Activated CD4-positive, alpha-beta T cell treated with anti-CD3 and anti-CD28 coated beads, Interleukin-2, amount 50 U/mL, for 48 hours (primary cell): ENCODE data around the gene ISCA1.

Experiments used
- DNase-seq, 2 experiments: peaks; one replicate each; pipeline ENCODE4 v3.0.0-alpha.2; 2020

Gene ISCA1

DNA sequence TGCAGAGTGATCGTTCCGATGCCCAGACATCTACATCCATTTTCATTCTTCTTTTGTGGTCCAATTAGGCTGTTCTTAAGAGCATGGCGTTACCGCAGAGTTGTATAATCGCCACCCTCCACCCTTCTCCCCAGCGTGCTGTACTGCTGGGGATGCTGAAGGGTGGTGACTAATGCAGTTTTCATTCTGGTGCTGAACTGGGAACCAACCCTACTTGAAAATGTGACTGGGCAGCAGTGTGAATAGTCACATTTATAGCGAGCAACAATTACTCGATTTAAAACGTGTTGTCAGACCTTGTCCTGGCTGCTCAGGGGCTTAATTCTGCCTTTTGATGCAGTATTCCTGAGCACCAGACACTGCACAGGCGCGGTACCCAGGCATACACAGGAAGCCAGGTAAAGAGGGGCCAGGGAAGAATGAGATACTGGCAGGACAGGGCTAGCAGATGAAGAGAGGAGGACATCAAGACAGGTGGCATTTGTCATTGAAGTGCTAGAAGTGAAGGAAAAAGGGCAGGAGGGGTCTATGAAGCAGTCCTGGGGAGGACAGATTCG is 719 bp upstream of the ISCA1 start:
- no peak for DNase-seq

DNA sequence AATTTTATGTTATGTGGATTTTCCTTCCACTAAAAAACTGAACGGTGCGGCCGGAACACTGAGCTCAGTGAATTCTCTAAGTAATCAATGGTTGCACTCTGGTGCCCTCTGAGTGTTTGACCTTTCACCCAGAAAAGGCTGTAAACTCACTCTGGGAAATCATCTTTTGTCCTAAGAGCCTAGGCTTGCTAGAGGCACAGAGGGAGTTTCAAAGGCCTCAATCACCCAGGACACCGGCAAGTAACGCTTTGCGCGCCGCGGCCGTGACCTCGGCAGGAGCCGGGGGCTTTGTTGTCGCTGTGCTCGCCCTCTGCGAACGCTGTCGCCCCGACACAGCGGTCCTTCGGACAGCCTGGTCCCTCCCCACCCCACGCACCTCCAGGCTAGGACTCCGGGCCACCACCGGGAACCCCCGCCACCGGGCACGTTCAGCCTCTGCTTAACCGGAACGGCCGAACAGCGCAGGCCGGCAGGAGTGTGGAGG is 703 bp downstream of the ISCA1 start:
- no peak for DNase-seq

DNA sequence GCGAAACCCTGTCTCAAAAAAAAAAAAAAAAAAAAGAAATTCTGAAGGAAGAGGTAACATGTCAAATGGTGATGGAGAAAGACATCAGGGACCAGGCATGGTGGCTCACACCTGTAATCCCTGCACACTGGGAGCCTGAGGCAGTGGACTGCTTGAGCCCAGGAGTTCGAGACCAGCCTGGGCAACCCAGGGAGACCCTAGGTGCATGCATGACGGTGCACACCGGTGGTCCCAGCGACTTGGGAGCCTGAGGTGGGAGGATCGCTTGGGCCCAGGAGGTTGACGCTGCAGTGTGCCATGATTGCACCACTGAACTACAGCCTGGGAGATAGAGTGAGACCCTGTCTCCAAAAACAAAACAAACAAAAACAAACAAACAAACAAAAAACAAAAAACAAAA is 1.8 kb downstream of the ISCA1 start:
- no peak for DNase-seq

DNA sequence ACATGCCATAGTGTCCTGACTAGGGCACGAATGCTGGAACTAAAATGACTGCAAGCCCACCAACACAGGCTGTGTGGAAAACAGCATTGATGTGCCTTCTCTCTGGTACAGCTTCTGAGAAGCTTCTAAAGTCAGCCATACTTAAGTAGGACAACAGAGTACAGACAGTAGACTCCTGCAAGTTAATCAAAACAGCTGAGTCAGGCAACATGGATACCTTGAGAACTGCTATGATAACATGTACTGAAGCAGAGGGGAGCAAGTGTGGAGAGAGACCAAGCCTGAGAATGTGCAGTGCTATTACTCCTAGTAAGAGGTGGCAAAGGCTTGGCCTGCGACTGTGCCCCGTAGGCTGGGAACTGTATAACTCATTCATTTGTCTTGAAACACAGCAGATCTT is 2.5 kb downstream of the ISCA1 start:
- no peak for DNase-seq

DNA sequence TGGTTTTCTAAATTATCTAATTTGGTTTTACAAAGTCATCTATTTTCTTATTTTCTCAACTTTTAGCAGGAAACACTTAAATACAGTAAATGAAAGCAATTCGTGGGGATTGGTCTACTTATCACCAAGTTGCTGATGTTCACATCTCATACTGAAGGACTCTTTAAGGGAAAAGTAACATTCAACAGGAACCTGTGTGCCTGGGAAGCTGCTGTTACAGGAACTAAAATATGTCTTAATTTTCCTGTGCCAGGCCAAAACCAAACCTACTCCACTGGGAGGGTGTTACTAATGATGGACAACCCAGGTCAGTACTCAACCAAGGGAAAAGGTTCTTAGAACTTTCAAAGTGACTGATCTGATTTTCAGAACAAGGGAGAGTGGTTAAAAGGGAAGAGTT is 5.3 kb downstream of the ISCA1 start:
- DNase-seq = no peak

DNA sequence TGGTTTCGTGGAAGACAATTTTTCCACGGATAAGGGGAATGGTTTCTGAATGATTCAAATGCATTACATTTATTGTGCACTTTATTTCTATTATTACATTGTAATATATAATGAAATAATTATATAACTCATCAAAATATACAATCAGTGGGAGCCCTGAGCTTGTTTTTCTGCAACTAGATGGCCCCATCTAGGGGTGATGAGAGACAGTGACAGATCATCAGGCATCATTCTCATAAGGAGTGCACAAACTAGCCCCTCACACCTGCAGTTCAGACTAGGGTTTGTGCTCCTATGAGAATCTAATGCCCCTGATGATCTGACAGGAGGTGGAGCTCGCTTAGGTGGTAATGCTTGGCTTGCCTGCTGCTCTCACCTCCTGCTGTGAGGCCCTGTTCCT is 6.4 kb downstream of the ISCA1 start:
- no peak for DNase-seq

DNA sequence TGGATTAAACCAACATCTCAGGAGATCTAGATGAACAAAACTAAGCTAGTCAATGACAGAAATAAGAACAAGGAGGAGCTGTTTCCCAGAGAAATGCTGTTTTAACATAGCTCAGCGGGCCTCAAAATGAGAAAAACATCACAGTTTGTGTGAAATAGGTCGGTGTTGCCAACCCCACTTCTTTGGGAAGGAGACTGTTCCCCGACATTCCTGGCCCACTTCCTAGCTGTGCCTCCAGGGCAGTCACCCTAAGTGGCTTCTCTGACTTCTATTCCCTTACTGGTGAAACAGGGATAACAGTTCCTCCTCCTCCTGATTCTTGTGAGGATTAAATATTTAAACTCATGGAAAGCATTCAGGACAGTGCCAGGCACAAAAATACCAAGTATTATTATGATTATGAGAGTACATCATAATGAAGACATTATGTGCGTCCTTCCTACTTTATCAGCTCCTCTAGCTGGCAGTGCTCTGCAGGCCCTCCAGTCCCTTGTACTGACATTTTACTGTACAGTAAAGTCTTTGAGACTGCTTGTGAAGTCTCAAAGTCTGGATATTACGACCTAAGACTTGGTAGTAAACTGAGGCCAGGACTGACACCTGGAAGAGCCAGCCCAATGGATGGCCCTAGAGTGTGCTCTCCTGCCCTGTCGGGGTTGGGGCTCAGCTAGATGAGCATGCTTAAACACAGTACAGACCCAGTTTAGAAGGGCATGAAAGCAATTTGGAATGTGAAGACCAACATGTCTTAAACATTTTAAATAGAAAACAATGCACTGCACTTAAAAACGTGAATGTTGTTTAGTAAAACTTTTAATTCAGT is 7.3 kb downstream of the ISCA1 start:
- DNase-seq = no peak

DNA sequence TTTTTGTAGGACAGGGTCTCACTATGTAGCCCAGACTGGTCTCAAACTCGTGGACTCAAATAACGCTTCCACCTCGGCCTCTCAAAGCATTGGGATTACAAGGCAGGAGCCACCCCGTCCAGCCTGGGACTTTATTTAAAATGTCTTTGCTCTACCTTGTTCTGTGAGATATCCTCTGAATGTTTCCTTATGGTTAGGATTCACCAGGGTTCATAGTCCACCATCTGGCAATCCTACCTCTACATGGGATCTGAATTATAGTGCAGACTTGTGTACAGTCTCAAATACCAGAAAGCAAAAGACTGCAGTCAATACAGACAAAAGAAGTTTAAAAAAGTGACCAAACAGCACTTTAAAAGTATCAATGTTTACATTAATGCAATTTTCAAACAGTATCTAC is 10.1 kb downstream of the ISCA1 start:
- no peak for DNase-seq

DNA sequence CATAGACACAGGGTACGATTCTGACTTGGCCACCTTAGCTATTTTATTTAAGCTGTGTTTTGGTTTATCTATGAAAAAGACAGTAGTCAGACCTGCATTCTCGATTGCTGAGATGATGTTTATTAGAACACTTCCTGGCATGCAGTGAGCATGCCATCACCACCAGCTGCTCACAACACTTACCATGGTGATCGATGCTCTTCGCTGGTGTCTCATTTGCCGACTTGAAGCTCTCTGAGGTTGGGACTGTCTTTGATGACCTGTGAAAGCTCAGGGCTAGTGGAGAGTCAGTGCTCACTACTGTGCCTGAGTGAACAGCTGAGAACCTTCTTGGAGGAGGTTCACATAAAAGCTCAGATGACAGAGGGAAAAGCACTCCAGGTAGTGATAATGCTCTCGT is 18.5 kb downstream of the ISCA1 start:
- no peak for DNase-seq

DNA sequence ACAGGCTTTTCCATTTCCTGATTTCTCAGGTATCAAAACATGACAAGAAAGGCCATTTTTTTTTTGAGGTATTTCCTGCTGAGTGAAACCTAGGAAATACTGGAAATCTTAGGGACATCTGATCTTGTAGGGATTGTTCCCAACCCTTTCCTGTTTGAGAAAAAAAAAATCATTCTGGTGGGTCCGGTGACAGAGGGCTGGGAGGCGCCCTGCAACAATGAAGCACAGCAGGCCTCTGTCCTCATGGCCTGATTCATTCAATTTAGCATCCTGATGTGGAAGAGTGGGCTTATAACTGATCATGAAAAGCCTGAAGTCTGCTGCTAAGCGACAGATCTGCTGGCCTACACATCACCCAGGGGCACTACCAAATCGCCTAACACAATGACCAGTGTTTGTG is 19.8 kb downstream of the ISCA1 start:
- no peak for DNase-seq

DNA sequence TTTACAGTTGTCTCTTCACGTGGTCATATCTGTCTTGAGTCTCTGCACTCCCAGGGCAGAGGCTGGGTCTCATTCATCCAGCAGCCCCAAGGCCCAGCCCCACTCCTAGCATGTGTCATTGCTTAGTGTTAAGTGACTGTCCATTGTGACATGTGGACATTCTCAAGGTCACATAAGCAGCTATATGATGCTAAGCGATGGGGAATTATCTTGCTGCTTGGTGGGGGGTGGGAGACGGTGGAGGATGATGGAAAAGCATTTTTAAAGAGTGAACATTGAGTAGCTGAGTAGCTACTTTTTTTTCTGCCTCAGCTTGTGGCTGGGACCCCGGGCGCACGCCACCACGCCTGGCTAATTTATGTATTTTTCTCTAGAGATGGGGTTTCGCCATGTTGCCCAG is 22.8 kb downstream of the ISCA1 start, which contains the start of gene C9orf153:
Gene C9orf153 (minus strand): TSS at position 101 of the 400 bp plus-strand sequence. CDS start 30,054 bp downstream, outside the sequence.
- DNase-seq = no peak

DNA sequence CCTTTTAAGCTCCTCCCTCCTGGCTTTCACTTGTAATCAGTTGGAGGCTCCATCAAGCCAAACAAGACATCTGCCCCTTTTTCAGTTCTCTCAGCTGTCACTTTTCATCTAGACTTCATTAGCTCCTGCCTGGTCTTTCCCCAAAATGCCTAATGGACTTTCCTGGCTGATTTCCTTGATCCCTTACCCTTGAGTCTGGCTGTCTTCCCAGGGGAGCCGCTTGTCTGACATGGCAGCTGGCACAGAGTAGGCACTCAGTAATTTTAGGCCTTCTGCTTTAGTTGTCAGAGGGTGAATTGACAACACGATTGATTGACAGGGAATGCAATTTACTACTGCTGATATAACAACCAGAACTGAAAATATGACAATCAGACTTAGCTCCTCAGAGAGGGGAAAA is 24.9 kb downstream of the ISCA1 start:
- DNase-seq = no peak

DNA sequence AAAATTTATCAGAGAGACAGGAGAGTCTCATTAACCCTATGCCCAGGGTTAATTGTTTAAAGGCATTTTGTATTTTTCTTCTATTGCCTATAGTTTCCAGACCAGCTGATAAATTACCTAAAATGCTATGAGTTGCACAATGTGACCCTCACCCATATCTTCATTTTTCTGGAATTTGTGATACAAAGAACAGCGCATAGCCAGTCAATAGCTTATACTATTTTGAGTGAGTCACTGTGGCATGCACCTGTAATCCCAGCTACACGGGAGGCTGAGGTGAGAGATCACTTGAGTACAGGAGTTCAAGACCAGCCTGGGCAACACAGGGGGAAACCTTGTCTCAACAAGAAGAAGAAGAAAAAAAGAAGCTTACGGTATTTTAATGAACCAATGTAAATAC is 25.7 kb downstream of the ISCA1 start:
- DNase-seq = no peak

DNA sequence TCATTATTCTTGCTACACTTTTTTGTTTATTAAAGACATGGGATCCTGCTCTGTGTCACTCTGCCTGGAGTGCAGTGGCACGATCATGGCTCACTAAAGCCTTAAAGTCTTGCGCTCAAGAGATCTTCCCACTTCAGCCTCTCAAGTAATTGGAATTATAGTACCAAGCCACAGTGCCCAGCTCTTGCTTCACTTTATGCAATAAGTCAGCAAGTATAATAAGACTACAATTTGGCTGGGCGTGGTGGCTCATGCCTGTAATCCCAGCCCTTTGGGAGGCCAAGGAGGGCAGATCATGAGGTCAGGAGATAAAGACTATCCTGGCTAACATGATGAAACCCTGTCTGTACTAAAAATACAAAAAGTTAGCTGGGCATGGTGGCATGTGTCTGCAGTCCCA is 28.8 kb downstream of the ISCA1 start:
- no peak for DNase-seq

DNA sequence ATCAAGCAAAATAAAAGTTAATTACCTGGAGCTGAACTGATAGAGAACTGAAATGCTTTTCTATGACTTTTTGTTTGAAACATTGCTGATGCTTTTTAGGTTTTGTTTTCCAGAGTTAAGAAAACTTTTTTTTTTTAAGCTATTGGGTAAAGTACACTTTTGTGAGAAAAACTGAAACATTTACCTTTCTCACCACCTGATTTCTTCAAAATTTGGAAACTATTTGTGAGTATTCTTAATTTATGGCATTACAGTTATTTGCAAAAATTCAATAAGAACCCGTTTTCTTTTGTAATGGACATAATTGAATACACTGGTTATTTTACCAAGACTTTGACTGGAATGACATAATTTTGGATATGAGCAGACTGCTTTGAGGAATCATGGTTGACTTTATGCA is 29.5 kb downstream of the ISCA1 start:
- DNase-seq = no peak

DNA sequence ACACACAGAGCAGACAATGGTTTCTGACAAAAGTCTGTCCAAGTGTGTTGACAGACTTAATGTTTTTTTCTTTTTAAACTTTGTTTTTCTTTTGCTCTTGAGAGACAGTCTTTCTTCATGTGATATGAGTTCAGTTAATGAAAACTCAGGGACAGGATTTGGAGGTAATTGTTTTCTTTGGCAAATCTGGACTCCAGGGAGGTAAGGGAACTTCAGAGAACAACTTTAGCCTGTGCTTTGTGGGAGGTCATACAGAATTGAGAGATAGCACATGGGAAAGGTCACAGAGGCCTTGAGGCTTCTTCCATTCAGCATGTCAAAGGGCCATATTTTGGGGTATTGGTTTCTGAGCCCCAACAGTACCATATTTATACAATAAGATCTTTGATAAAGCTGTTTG is 32.2 kb downstream of the ISCA1 start:
- no peak for DNase-seq

DNA sequence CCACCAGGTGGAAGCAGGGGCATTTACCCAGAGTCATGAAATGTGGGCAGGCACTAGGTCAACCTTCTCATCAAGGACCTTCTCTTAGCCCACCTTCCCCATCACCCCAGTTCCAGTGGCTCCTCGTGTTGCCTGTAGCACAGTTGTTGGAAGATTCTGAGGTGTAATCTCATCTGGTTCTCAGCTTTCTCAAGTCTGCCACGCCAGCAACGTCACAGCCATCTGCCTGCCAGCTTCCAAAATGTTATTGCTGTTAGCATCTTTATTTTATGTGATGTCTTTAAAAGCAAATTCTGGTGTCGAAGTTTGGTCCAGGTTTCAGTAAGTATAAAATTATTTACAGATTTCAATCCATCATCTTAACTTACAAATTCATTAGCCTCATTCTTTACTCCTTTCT is 33.6 kb downstream of the ISCA1 start:
- DNase-seq = no peak

DNA sequence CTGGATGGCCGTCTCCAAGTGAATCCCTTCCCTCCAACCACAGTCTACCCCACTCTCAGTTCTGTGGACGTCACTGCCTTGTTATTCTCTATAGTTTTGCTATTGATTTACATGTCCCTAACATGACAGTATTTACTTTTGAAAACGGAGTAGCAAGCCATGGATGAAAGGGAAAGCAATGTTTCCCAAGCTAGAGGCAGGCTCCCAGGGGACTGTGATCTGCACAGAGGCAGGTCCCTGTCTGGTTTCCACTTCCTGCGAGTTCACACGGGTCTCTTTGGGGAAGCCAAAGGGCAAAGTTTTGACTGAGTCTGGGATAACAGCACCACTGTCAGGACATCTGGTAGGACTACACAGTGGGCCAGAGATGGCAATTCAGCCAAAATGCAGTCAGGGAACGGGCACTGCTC is 35.6 kb downstream of the ISCA1 start:
- DNase-seq = no peak

DNA sequence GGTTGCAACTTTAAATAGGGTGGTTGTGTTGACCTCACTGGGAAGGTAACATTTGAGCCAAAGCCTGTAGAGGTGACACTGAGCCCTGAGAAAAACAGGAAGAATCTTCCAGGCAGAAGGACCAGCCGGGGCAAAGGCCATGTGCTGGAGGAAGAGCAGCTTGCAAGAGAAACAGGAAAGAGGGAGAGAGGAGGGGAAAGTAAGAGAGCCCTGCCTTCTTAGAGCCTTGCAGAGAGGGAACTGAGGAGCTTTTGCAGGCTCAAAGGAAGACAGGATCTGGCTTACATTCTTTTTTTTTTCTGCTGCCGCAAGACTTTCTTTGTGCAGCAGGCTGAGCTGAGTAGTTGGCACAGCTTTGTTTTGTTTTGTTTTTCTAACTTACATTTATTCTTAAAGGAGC is 40.3 kb downstream of the ISCA1 start:
- no peak for DNase-seq

DNA sequence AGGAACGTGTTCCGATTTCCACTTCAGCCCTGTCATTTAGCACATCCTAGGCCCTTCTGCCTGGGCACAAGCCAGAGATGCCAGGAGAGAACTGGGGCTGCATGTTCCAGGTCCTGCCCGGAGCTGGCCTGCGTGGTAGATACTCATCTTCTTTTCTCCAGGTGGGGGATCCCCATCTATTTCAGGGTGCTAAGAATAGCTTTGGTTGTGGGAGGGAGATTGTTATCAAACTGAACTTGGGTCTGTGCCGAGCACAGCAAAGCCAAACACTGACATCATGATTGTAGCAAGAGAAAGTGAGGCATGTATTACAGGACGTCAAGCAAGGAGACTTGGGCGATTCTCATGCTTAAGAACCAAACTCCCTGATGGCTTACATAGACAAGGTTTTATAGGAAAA is 41.1 kb downstream of the ISCA1 start:
- no peak for DNase-seq

DNA sequence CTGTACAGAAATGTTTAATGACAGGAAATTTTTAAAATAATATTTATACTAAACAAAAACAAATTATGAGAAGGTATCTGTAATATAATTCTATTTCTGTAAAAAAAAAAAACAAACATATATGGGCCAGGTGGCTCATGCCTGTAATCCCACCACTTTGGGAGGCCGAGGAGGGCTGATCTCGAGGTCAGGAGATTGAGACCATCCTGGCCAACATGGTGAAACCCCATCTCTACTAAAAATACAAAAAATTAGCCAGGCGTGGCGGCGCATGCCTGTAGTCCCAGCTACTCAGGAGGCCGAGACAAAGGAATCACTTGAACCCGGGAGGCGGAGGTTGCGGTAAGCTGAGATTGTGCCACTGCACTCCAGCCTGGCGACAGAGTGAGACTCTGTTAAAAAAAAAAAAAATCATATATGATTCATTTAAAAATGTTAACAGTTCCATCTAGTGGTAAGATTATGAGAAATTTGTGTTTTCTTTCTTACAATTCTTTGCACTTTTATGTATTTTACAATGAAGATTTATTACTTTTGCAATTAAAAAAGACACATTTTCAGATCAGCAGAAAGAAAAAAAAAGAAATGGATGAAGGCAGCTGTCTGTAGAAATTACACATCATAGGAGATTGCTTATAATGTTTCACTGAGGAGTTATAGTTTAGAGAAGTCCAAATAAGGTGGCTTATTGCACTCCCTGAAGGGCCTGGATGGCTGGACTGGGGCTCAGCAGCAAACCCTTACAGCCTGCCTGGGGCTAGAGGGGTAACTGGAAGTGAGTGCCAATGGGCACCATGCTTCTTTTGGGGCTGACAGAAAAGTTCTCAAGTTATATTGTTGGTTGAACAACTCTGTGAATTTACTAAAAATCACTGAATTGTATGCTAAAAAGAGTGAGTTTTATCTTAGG is 43.2 kb downstream of the ISCA1 start:
- no peak for DNase-seq

DNA sequence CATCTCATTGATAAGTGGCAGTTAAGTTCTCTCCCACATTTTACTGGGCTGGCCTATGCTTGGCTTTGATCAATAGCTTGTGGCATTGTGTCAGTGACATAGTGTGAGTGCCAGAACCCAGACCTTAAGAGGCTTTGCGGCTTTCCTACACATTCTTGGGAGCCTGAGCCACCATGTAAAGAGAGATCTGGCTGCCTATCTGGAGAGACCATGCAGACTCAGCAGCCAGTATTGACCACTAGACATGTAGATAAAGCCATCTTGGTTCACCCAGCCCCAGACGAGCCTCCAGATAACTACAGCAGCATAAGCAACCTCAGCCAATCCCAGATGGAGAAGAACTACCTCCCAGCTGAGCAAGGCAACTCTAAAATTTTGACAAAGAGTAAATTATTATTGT is 51.5 kb downstream of the ISCA1 start:
- DNase-seq = no peak

DNA sequence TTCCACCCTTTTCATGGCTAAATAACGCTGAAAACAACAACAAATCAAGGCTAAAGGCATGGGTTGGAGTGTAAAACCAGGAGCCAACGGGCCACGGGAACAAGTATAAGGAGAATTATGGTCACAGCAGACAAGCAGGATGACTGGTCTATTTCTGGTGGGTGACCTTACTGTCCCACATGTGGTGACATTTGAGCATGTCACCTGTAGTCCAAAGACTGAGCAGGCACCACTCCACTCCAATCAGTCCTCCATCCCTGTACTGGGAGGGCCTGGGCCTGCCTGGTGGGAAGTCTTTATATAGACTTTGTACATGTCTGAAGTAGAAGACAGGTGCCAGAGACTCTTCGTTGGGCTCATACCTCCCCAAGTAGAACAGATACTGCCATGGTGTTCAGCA is 59.7 kb downstream of the ISCA1 start:
- no peak for DNase-seq

DNA sequence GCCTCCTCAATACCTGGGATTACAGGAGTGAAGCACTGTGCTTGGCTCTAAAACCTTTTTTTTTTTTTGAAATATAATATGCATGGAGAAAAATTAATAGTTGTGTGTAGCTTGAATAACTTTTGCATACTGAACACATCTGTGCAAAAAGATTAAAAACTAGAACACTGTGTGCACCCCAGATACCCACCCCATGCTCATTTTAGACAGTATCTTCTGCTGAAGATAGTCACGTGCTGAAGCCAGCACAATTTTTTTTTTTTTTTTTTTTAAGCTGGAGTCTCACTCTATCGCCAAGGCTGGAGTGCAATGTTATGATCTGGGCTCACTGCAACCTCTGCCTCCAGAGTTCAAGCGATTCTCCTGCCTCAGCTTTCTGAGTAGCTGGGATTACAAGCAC is 62.7 kb downstream of the ISCA1 start:
- DNase-seq = no peak
